Motor neuron (in vitro differentiated cells): Measurements from ENCODE around the gene GNB1L. TPM values are rescaled to one million over a fixed set of nuclear protein-coding genes. Genes with fewer than 3 reads are reported as not detected.
A peak's percentile ranks its signal among the peaks of the same experiment; 100 is the strongest.

Source experiments
- ATAC-seq, 8 experiments: fragments of 200-7000 bp; cut with Tn5 transposase; replicated peaks in 6 of 8; 2 replicates each; pipeline ENCODE4 v1.8.0; 2021; ENCODE audit warnings: mild to moderate bottlenecking in 8 of 8, moderate library complexity in 8 of 8
- H3K27ac ChIP-seq, 2 donors: fragments of 250-450 bp; sonication (Bioruptor Pico); 2 replicates each; pipeline ENCODE4 v1.9.0; 2021; ENCODE audit warnings: antibody characterized with exemption in 2 of 2, mild to moderate bottlenecking in 2 of 2, moderate library complexity in 1 of 2
- H3K4me1 ChIP-seq, 2 donors: fragments of 250-450 bp; sonication (Bioruptor Pico); replicated peaks in 1 of 2; 2 replicates each; pipeline ENCODE4 v1.6.1; 2021; ENCODE audit warnings: antibody characterized with exemption in 2 of 2, mild to moderate bottlenecking in 2 of 2, moderate library complexity in 1 of 2
- H3K4me3 ChIP-seq, 5 donors: fragments of 250-450 bp; sonication (Bioruptor Pico); 2 replicates each; pipeline ENCODE4 v1.9.0; 2021; ENCODE audit warnings: antibody characterized with exemption in 5 of 5, mild to moderate bottlenecking in 5 of 5, moderate library complexity in 4 of 5
- WGBS, 10 experiments: fragments of 450-650 bp; shearing (Covaris generic); methylation state at CpG; one replicate each; pipeline ENCODE4 v1.0.0; 2022; 5-methylcytosine and 5-hydroxymethylcytosine counted together
- in situ Hi-C, 9 experiments: fragments of 400-800 bp; cut with MboI; loops; one replicate each; pipeline ENCODE4 v1.15.0; 2021; ENCODE audit warnings: low sequenced_read_pairs in 9 of 9, low pct_unique_long_range_greater_than_20kb in 2 of 9; ENCODE audit not compliant: unreplicated experiment in 9 of 9
- total RNA-seq, 8 experiments: library from RNA; unstranded; fragments of 300-600 nt; gene quantifications; 2 replicates each; pipeline versions ENCODE4 v1.2.3 to v1.2.4, GENCODE V29; 2022

Gene GNB1L
- total RNA-seq, 8 experiments from 2014 or later: 5.6 to 7.2 (median 6.4) TPM

DNA sequence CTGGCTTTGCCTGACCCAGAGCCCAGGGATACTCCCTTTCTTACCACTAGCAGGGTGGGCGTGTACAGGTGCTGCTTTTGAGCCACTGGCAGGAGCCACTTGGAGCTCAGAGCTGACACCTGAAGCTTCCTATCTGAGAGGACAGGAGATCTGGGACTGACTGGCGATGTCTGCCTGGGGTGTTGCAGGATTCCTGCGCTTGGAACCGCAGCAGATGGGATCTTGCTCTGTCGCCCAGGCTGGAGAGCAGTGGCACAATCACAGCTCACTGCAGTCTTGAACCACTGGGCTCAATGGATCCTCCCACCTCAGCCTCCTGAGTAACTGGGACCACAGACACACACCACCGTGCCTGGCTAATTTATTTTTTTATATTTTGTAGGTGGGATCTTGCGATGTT is 113.6 kb downstream of the GNB1L start:
- in situ Hi-C loops: no loop called here
- no peak for ATAC-seq
- H3K4me1 ChIP-seq: peaks cover 32 to 37% of the 10 kb centered on the region in 2 donors
- H3K4me3 ChIP-seq: no peak overlapping the region
- no peak overlapping the region for H3K27ac ChIP-seq
- 81 to 100% (median 100%) methylated on average over 1 to 4 of the region's 7 CpGs; no CpG with 5 or more reads in 6 of the 10 experiments for WGBS, 10 experiments

DNA sequence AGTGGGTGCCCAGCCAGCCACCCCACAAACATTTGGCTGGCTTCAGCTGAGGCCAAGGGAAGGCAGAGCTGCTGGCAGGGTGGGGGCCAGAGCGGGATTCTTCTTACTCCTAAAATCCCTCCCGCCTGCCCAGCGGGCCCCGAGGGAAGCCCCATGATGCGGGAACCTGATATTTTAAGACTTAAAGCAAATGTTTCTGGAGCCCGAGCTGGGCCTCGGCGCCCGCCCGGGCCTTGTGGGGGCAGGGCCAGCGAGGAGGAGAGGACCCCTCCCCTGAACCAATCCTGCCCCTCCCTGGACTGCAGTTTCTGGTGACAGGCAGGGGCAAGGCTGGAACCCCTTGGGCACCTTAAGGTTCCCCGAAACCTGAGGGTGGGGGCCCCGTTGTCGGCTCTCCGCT is 114.1 kb downstream of the GNB1L start:
- WGBS, 10 experiments: 85 to 100% (median 100%) methylated on average over 1 to 4 of the region's 15 CpGs; no CpG with 5 or more reads in 7 of the 10 experiments
- no peak overlapping the region for H3K27ac ChIP-seq
- ATAC-seq: no peak
- peaks cover 34 to 37% of the 10 kb centered on the region in 2 donors for H3K4me1 ChIP-seq
- in situ Hi-C loops: no loop called here
- no peak overlapping the region for H3K4me3 ChIP-seq

DNA sequence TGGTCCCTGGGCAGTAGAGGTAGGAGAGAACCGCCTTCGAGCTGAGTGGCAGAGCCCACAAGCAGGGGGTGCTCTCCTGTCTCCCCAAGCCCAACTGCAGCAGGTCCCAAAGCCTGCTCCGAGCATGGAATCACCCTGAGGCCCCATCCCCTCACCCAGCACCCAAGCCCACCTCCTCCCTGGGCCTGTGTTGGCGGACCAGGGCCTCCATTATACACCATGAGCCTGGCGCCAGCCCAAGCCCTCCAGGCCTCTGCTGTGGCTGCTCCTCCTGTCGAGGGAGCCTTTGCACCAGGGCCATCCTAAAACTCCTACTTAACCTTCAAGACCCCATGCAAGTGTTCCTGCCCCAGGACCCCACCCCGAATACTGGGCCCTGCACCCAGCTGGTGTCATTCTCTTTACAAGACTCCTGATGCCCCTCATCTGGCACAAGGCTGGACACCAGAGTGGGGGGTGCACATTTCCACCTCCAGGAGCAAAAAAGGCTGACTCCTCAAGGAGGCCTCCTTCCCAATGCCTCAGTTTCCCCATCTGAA is 114.7 kb downstream of the GNB1L start:
- Histone ChIP-seq H3K27ac (no peak overlapping the region), H3K4me1 (peaks cover 36 to 38% of the 10 kb centered on the region in 2 donors), H3K4me3 (no peak overlapping the region)
- in situ Hi-C loops: no loop called here
- WGBS, 10 experiments: 57 to 88% (median 60%) methylated on average over 1 to 4 of the region's 7 CpGs; no CpG with 5 or more reads in 7 of the 10 experiments
- no peak for ATAC-seq

DNA sequence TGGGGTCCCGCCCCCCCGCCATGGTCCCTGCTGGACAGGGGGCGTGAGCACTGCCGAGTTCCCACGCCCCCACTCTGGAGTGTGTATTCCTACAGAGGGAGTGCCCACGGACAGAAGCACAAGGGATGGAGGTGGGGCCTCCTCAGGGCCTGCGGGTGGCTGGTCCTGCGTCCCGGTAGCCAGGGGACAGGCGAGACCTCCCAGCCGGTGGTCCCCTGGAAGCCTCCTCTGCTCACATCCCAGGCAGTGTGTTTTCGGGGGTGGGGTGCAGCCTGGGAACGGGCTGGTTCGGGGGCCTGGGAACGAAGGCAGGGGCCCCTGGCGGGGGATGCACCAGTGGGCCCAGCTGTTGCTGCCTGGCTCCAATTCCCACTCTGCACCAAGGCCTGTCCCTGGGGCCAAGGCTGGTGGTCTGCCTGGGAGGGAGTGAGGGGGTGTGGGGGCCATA is 115.2 kb downstream of the GNB1L start:
- peak in 1 of 8 experiments; percentile 24 for ATAC-seq
- Histone ChIP-seq H3K4me3 (no peak overlapping the region), H3K27ac (no peak overlapping the region), H3K4me1 (peaks cover 37 to 38% of the 10 kb centered on the region in 2 donors)
- in situ Hi-C loops: no loop called here
- WGBS, 10 experiments: 80% methylated on average over 1 of the region's 16 CpGs; no CpG with 5 or more reads in 9 of the 10 experiments

DNA sequence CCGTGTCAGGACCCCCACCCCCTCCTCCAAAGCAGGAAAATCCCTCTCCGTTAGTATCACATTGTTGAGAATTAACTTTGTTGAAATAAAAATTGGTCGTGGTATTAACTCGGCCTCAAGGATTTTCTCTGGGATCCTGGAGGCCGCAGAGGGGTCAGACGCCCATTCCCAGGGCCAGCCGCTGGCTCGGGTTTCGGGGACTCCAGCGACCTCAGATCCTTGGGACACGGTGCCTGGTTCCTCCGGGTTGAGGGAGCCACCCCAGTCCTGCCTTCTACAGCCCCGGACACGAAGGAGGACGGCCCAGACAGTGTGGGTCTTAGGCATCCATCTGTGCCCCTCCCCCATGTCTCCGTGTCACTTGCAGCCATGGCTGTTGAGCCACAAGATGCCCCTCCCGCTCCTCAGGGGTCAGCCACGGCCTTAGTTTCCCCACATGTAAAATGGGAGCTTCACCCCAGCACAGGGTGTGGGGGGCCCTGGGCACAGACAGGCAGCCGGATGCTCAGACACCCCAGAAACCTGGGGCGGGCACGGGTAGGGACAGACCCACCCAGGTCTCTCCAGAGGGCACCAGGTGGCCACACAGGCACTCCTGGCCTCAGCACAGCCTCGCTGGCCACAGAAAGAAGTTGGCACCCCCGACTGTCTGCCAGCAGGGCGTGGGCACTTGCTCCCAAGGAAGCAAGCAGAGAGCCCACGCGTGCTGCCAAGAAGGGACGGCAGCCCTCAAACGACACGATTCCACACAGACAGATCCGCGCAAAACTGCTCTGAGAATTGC is 115.8 kb downstream of the GNB1L start:
- no peak for ATAC-seq
- 20 to 80% (median 52%) methylated on average over 1 to 9 of the region's 31 CpGs; no CpG with 5 or more reads in 6 of the 10 experiments for WGBS, 10 experiments
- Histone ChIP-seq H3K4me1 (peaks cover 37 to 38% of the 10 kb centered on the region in 2 donors), H3K4me3 (no peak overlapping the region), H3K27ac (peak overlapping the region in 1 of 2 donors; percentile 32)
- in situ Hi-C loops: no loop called here

DNA sequence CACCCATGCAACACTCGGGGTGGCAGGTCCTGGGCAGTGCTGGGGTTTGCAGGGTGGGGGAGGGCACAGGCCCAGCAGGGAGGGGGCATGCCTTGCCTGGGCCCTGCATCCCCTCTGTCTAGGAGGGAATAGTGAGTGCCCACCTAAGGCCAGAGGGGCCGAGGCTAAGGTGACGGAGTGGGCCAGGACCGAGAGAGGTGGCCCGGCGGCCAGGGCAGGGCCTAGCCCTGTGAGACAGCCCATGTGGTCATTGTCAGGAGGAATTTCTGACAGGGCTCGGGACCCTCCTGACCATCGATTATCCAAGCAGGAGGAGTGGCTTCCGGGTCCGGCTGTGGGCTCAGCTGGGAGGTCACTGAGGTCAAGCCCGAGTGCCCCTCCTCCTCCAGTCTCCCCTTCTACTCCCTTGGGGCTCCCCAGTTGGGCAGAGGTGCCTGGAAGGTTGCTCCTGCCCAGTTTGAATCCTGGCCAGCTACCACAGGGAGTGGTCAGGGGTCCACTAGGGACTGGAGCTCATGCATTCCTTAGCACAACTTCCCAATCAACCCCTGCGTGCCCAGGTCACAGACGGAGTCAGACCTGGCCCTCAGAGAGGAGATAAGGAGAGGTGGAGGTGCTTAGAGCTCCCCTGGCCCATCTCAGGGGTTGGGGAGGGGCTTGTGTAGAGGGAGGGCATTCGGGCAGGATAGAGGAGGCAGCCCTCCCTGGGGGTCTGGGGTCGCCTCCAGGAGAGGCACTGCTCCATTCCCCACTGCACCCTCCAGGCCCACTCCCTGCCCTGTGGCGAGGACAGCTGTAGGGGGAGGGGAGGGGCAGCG is 116.6 kb downstream of the GNB1L start:
- peaks cover 37 to 38% of the 10 kb centered on the region in 2 donors for H3K4me1 ChIP-seq
- in situ Hi-C loops: no loop called here
- WGBS, 10 experiments: 0 to 90% methylated on average over 1 to 2 of the region's 17 CpGs; no CpG with 5 or more reads in 8 of the 10 experiments
- H3K27ac ChIP-seq: peak overlapping the region in 1 of 2 donors; percentile 73
- ATAC-seq: peak in 1 of 8 experiments; percentile 3
- no peak overlapping the region for H3K4me3 ChIP-seq

DNA sequence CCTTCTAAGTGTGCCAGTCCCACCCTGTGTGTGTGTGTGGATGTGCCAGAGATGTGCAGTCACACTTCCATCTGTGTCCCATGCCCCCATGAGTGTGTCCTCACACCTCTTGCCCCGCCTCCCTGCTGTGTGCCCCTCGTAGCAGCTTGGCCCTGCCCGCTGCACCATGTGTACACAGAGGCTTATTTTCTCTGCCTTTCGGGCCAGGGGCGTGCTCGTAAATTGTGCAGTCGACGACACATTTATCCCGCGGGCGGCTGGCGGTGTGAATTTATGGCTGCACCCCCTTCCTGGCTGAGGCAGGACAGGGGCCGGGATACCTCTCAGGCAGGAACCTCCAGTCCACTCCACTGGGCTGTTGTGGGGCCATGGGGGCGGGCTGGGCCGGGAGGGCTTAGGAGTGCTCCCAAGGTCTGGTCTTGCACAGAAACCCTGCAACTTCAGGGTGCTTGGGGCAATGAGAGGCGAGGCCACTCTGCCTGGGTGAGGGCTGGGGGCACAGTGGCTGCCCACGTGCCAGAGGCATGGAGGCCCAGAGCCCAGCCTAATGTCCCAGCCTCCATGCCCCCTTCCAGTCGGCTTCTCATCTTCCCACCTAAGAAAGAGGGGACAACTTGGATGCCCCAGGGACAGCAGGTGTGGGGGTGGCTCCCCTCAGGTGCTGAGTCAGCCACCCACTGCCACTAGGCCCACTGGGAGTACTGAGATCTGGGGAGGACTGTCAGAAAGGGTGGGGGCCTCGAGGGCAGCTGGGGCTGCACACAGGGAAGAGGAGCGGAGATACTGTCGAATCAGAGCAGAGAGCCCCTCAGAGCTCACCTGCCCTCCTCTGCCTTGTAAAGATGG is 118.8 kb downstream of the GNB1L start:
- peak overlapping the region in 1 of 2 donors; percentile 24 for H3K27ac ChIP-seq
- WGBS, 10 experiments: 40% methylated on average over 1 of the region's 21 CpGs; no CpG with 5 or more reads in 9 of the 10 experiments
- in situ Hi-C loops: no loop called here
- H3K4me3 ChIP-seq: no peak overlapping the region
- ATAC-seq: peak in 5 of 8 experiments; percentile 11 to 30 (median 16)
- peaks cover 53 to 59% of the 10 kb centered on the region in 2 donors for H3K4me1 ChIP-seq

DNA sequence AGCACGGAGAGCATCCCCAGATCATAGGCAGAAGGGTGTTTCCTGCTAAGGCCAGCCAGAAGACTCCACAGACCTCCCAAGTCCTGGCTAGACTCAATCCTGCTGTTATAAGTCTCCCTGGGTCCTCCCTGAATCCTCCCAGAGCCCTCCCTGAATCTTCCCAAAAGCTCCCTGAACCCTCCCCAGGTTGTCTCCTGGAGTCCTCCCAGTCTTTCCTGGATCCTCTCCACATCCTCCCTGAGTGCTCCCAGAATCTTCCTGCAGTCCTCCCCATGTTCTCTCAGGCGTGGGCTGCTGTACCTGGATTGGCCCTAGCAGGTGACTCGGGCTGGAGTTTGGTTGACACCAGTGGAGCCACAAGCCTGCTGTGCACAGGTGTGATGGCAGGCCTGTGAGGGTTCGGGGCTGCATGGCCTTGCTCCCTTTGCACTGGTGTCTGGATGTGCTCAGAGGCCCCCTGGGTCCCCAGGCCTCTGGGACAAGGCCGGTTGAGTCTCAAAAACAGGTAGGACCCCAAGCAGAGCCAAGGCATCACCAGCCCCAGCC is 119.8 kb downstream of the GNB1L start:
- Histone ChIP-seq H3K27ac (no peak overlapping the region), H3K4me1 (peaks cover 53 to 65% of the 10 kb centered on the region in 2 donors), H3K4me3 (no peak overlapping the region)
- in situ Hi-C loops: no loop called here
- 50 to 100% methylated on average over 1 to 3 of the region's 5 CpGs; no CpG with 5 or more reads in 8 of the 10 experiments for WGBS, 10 experiments
- ATAC-seq: no peak

DNA sequence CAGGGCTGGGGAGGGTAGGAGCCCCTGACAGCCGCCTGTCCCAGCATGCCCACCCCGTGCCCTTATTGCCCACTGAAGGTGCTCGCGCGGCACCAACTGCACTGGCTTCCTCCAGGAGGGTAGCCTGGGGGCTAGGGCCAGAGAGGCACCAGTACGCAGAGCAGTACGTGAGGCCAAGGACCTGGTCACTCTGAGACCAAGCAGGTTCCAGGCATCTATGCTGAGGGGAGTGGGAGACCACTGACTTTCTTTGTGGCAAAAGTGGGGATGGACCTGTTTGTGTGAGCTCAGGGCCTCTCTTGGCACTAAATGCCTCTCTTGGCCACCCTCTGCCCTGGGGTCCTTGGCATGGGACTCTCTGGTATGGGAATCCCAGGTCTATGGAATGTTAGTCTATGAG is 120.5 kb downstream of the GNB1L start:
- in situ Hi-C loops: no loop called here

DNA sequence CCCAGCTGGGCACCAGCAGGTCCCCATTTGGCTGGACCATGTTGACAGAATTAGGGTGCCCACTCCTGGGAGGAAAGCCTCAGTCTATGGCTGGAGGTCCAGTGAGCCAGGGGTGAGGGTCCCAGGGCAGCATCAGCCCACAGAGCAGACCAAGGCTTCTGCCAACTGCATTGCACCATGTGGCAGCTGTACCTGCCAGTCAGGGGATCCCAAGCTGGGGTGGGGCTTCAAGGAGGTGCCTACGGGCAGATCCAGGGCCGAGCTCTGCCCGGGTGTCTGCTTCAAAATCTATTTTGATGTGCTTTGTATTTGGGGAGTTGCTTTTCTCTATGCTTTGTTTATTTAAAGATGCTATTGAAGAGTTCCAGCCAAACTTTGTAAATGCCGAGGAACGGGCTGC is 120.9 kb downstream of the GNB1L start:
- WGBS, 10 experiments: 0 to 100% (median 40%) methylated on average over 1 to 2 of the region's 5 CpGs; no CpG with 5 or more reads in 7 of the 10 experiments
- ATAC-seq: no peak
- Histone ChIP-seq H3K4me3 (no peak overlapping the region), H3K4me1 (peaks cover 53 to 63% of the 10 kb centered on the region in 2 donors), H3K27ac (no peak overlapping the region)
- in situ Hi-C loops: no loop called here

More for the DNA sequence above, 120.5 kb downstream of the GNB1L start:
- H3K4me3 ChIP-seq: no peak overlapping the region
- 80 to 90% methylated on average over 4 of the region's 7 CpGs; no CpG with 5 or more reads in 8 of the 10 experiments for WGBS, 10 experiments
- no peak for ATAC-seq
- peaks cover 53 to 65% of the 10 kb centered on the region in 2 donors for H3K4me1 ChIP-seq
- no peak overlapping the region for H3K27ac ChIP-seq
